Common myeloid progenitor, CD34-positive (primary cell): ENCODE data around the gene SLAMF7.

ENCODE experiments used
- CTCF ChIA-PET: fragments of 350-600 bp; sonication (Branson Sonifier 250); formaldehyde crosslinking; loops from one replicate; lab custom pipeline; 2021; ENCODE audit warnings: antibody characterized with exemption; lab: Charles Lee
- POLR2A ChIA-PET: fragments of 350-600 bp; sonication (Branson Sonifier 250); formaldehyde crosslinking; loops from one replicate; lab custom pipeline; 2021; ENCODE audit warnings: antibody characterized with exemption; lab: Charles Lee
- DNase-seq, 3 donors: peaks; one replicate each; pipeline versions ENCODE4 v3.0.0 to v3.0.0-alpha.2; 2013
- H3K27ac ChIP-seq, 2 experiments: 1 replicate in 1 of 2; 2 replicates in 1 of 2; pipeline ENCODE4 v1.7.0; 2013; ENCODE audit warnings: inconsistent platforms in 2 of 2, low read length in 2 of 2, mild to moderate bottlenecking in 2 of 2, low read depth in 1 of 2, moderate library complexity in 1 of 2; ENCODE audit not compliant: severe bottlenecking in 2 of 2, insufficient read depth in 1 of 2, poor library complexity in 1 of 2
- H3K27me3 ChIP-seq, 5 experiments: replicated peaks in 2 of 5; 1 replicate in 3 of 5; 2 replicates in 2 of 5; pipeline versions ENCODE4 v1.6.1 to v1.7.0; 2013; ENCODE audit warnings: low read length in 4 of 5, mild to moderate bottlenecking in 2 of 5, moderate library complexity in 2 of 5, inconsistent platforms in 1 of 5; ENCODE audit not compliant: insufficient read depth in 5 of 5, control insufficient read depth in 4 of 5
- H3K36me3 ChIP-seq, 4 experiments: 1 replicate in 2 of 4; 2 replicates in 2 of 4; pipeline versions ENCODE4 v1.6.1 to v1.7.0; 2013; ENCODE audit warnings: low read length in 3 of 4, control low read depth in 1 of 4, mild to moderate bottlenecking in 1 of 4; ENCODE audit not compliant: control insufficient read depth in 4 of 4, insufficient read depth in 4 of 4
- H3K4me1 ChIP-seq, 4 experiments: 1 replicate in 3 of 4; 2 replicates in 1 of 4; pipeline versions ENCODE4 v1.6.1 to v1.7.1; 2013; ENCODE audit warnings: low read length in 3 of 4, mild to moderate bottlenecking in 3 of 4, control low read depth in 1 of 4, inconsistent platforms in 1 of 4, moderate library complexity in 1 of 4; ENCODE audit not compliant: control insufficient read depth in 4 of 4, insufficient read depth in 4 of 4; ENCODE audit errors: control extremely low read depth in 1 of 4
- H3K4me3 ChIP-seq, 7 experiments: 1 replicate in 4 of 7; 2 replicates in 3 of 7; pipeline versions ENCODE4 v1.5.1 to v1.7.0; 2013; ENCODE audit warnings: mild to moderate bottlenecking in 7 of 7, low read length in 6 of 7, moderate library complexity in 6 of 7, inconsistent platforms in 2 of 7, low read depth in 2 of 7, control low read depth in 1 of 7; ENCODE audit not compliant: insufficient read depth in 4 of 7, control insufficient read depth in 1 of 7; ENCODE audit errors: extremely low read depth in 1 of 7
- H3K9me3 ChIP-seq, 5 experiments: 1 replicate in 4 of 5; 2 replicates in 1 of 5; pipeline versions ENCODE4 v1.6.1 to v1.7.1; 2013; ENCODE audit warnings: low read length in 4 of 5, mild to moderate bottlenecking in 2 of 5, inconsistent platforms in 1 of 5, low read depth in 1 of 5, moderate library complexity in 1 of 5; ENCODE audit not compliant: control insufficient read depth in 4 of 5, insufficient read depth in 2 of 5; ENCODE audit errors: control extremely low read depth in 1 of 5
- WGBS: methylation state at CpG from one replicate; pipeline ENCODE4 v1.1.5; 2013; ENCODE audit not compliant: insufficient coverage; 5-methylcytosine and 5-hydroxymethylcytosine counted together

SLAMF7 gene

DNA sequence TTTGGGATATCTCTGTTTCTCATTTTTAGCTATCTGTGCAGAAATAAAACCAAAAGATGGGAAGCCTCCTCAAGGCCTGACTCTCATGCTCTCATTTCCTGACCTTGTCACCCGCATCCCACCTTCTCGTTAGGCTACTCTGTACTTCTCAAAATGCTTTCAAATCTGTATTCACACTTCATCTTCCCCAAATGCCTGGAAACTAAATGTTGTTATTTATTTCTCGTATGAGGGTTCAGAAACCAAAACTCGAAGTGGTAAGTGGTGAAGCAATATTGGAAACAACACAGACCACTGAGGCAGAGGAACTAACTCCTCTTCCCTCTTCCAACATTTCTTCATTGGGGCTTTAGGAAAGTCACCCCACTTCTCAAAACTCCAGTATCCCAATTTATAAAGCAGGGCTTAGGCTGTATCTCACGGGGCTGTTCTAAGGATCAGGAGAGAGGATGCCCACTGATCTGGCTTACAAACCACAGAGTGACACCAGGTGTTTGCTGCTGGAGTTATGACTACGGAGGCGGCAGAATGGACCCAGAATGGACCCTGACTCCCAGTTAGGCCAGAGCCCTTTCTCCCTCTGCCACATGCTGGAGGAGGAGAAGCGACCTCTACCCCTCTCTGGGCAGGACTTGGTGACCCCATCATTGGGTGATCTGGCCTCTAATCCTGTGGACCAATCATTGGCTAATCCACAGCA is 3.5 kb downstream of the SLAMF7 start:
- 94% methylated on average over 2 of the region's 8 CpGs for WGBS
- H3K4me1 ChIP-seq = peaks cover 0 to 7% (median 0%) of the 10 kb centered on the region in 4 experiments
- no peak for DNase-seq
- H3K27me3 ChIP-seq = no peaks in the 10 kb centered on the region
- H3K9me3 ChIP-seq = no peaks in the 10 kb centered on the region
- H3K4me3 ChIP-seq = no peak overlapping the region
- H3K36me3 ChIP-seq = no peaks in the 10 kb centered on the region
- no peak overlapping the region for H3K27ac ChIP-seq
- ChIA-PET POLR2A (no interaction called here), CTCF (interaction anchor here (1.0 kb wide), 1 partner anchor 123 kb away, joined by 3 read pairs; no protein-coding TSS in a partner anchor)

GRCh38 chr1:160743266-160743665 is 4.2 kb downstream of the SLAMF7 start:
- no peak for DNase-seq
- WGBS = 93% methylated on average over 2 of the region's 3 CpGs
- H3K9me3 ChIP-seq = no peaks in the 10 kb centered on the region
- no peaks in the 10 kb centered on the region for H3K27me3 ChIP-seq
- no peak overlapping the region for H3K27ac ChIP-seq
- H3K4me3 ChIP-seq = no peak overlapping the region
- H3K4me1 ChIP-seq = peaks cover 0 to 7% (median 0%) of the 10 kb centered on the region in 4 experiments
- H3K36me3 ChIP-seq = no peaks in the 10 kb centered on the region
- CTCF ChIA-PET = interaction anchor here (1.0 kb wide), 1 partner anchor 122 kb away, joined by 3 read pairs; no protein-coding TSS in a partner anchor
- POLR2A ChIA-PET = no interaction called here

DNA sequence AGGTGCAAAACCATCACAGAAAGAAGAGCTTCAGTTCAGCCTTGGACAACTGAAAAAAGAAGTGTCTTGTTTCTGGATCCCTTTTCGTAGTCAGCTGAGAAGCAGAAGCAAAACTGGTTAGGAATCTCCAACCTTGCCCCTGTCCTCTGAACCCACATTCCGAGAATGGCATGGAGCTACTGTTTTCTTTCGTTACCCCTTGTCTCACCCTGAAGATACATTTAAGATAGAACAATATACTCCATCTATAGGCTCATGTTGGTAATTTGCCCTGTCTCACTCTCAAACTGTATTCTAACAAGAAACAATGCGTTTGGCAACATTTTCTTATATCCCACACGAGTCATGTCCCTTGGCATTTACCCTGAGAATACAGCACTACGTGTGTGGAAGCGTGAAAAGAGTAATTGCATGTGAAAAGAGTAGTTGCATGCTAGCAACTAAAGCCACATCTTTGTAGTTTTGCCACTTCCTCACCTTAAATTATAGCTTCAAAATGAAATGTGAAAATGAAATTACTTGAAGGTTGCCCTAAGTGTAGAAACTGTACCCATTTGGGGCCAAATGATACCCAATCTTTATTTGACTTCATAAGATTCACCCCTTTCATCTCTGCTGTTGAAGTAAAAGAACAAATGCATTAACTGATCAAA is 5.3 kb downstream of the SLAMF7 start:
- Histone ChIP-seq H3K27ac (no peak overlapping the region), H3K4me1 (peaks cover 0 to 10% (median 2%) of the 10 kb centered on the region in 4 experiments), H3K36me3 (no peaks in the 10 kb centered on the region), H3K4me3 (no peak overlapping the region), H3K27me3 (no peaks in the 10 kb centered on the region), H3K9me3 (no peaks in the 10 kb centered on the region)
- 87% methylated on average over 4 of the region's 7 CpGs for WGBS
- CTCF ChIA-PET = interaction anchor here (0.7 to 1.4 kb wide), 4 partner anchors 17 to 340 kb away, joined by 3 to 5 read pairs (median 4); no protein-coding TSS in a partner anchor
- no peak for DNase-seq
- POLR2A ChIA-PET = no interaction called here

GRCh38 chr1:160744852-160745520 is 5.9 kb downstream of the SLAMF7 start:
- no peaks in the 10 kb centered on the region for H3K36me3 ChIP-seq
- no peak overlapping the region for H3K4me3 ChIP-seq
- WGBS = 85% methylated on average over 4 of the region's 5 CpGs
- DNase-seq = no peak
- peaks cover 0 to 10% (median 1%) of the 10 kb centered on the region in 4 experiments for H3K4me1 ChIP-seq
- ChIA-PET CTCF (interaction anchor here (0.9 to 1.4 kb wide), 3 partner anchors 18 to 32 kb away, joined by 3 to 5 read pairs (median 3); no protein-coding TSS in a partner anchor), POLR2A (no interaction called here)
- H3K9me3 ChIP-seq = no peaks in the 10 kb centered on the region
- no peaks in the 10 kb centered on the region for H3K27me3 ChIP-seq
- H3K27ac ChIP-seq = no peak overlapping the region

DNA sequence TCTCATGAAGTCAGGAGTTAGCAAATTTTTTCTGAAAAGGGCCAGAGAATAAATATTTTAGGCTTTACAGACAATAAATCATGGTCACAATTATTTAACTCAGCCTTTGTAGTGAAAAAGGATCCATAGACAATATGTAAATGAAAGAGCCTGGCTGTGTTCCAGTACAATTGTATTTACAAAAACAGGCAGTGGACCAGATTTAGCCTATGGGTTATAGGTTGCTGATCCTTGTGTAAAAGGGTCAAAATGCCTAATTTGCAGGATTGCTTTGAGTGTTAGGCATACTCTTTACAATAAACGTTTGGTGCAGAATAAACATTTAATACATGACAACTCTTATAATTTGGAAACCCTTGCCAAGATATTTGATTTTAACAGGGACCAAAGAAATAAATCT is 6.5 kb downstream of the SLAMF7 start:
- Histone ChIP-seq H3K4me3 (no peak overlapping the region), H3K27me3 (peaks cover 0 to 1% (median 0%) of the 10 kb centered on the region in 5 experiments), H3K4me1 (peaks cover 0 to 10% (median 1%) of the 10 kb centered on the region in 4 experiments), H3K27ac (no peak overlapping the region), H3K36me3 (no peaks in the 10 kb centered on the region), H3K9me3 (no peaks in the 10 kb centered on the region)
- POLR2A ChIA-PET = no interaction called here
- no peak for DNase-seq
- CTCF ChIA-PET = interaction anchor here (0.9 kb wide), 1 partner anchor 31 kb away, joined by 3 read pairs; no protein-coding TSS in a partner anchor
- no CpG with 5 or more reads among the region's 1 CpG for WGBS

- Histone ChIP-seq H3K27me3 (peaks cover 0 to 2% (median 0%) of the 10 kb centered on the region in 5 experiments), H3K4me1 (peaks cover 0 to 10% (median 1%) of the 10 kb centered on the region in 4 experiments), H3K27ac (no peak overlapping the region), H3K4me3 (no peak overlapping the region), H3K9me3 (no peaks in the 10 kb centered on the region), H3K36me3 (no peaks in the 10 kb centered on the region)
- ChIA-PET CTCF (interaction anchor here (1.1 kb wide), 1 partner anchor 39 kb away, joined by 3 read pairs; no protein-coding TSS in a partner anchor), POLR2A (no interaction called here)
- 100% methylated on average over 2 of the region's 7 CpGs for whole genome bisulfite sequencing
- no peak for DNase-seq
These were observed 7.9 kb downstream of the SLAMF7 start for GRCh38 chr1:160746836-160747500.
